SK-N-SH treated with all-trans-retinoic acid at 6 μM for 48 hours (cell line): ENCODE results near the gene FGFR3.

Experiments
- ATAC-seq: fragments of 200-7000 bp; cut with Tn5 transposase; 3 replicates; pipeline ENCODE4 v1.9.1; 2020; ENCODE audit warnings: mild to moderate bottlenecking, moderate library complexity
- ARNTL ChIP-seq: fragments of 450-650 bp; formaldehyde crosslinking; IDR thresholded peaks from 2 replicates; pipeline ENCODE4 v1.5.0; 2020; ENCODE audit warnings: low read depth, mild to moderate bottlenecking, moderate library complexity, borderline replicate concordance
- CREB5 ChIP-seq: fragments of 250-450 bp; sonication (Bioruptor Pico); IDR thresholded peaks from 2 replicates; pipeline ENCODE4 v1.5.1; 2020; ENCODE audit warnings: low read depth, mild to moderate bottlenecking, moderate library complexity
- CSDC2 ChIP-seq: fragments of 250-450 bp; sonication (Bioruptor Pico); IDR thresholded peaks from 2 replicates; pipeline ENCODE4 v1.5.0; 2020; ENCODE audit warnings: mild to moderate bottlenecking, moderate library complexity
- CSRNP3 ChIP-seq: fragments of 250-450 bp; sonication (Bioruptor Pico); IDR thresholded peaks from 2 replicates; pipeline ENCODE4 v1.5.1; 2021; ENCODE audit warnings: mild to moderate bottlenecking, moderate library complexity
- ESRRG ChIP-seq: fragments of 250-450 bp; sonication (Bioruptor Pico); IDR thresholded peaks from 2 replicates; pipeline ENCODE4 v1.6.1; 2021; ENCODE audit warnings: mild to moderate bottlenecking
- GLIS3 ChIP-seq: fragments of 250-450 bp; sonication (Bioruptor Pico); IDR thresholded peaks from 2 replicates; pipeline ENCODE4 v1.5.0; 2020; ENCODE audit warnings: mild to moderate bottlenecking, moderate library complexity
- ISL1 ChIP-seq: fragments of 250-450 bp; sonication (Bioruptor Pico); IDR thresholded peaks from 2 replicates; pipeline ENCODE4 v2.1.2; 2022; ENCODE audit warnings: mild to moderate bottlenecking, moderate library complexity
- OSR1 ChIP-seq: fragments of 250-450 bp; sonication (Bioruptor Pico); IDR thresholded peaks from 2 replicates; pipeline ENCODE4 v1.8.0; 2022; ENCODE audit warnings: moderate library complexity, mild to moderate bottlenecking, inconsistent platforms
- PATZ1 ChIP-seq: fragments of 250-450 bp; sonication (Bioruptor Pico); IDR thresholded peaks from 2 replicates; pipeline ENCODE4 v1.8.0; 2020; ENCODE audit warnings: mild to moderate bottlenecking, moderate library complexity, borderline replicate concordance
- POU6F1 ChIP-seq: fragments of 250-450 bp; sonication (Bioruptor Pico); IDR thresholded peaks from 2 replicates; pipeline ENCODE4 v1.8.0; 2021; ENCODE audit warnings: low read depth, mild to moderate bottlenecking, moderate library complexity, borderline replicate concordance
- RARB ChIP-seq: fragments of 250-450 bp; sonication (Bioruptor Pico); IDR thresholded peaks from 2 replicates; pipeline ENCODE4 v1.8.0; 2021; ENCODE audit warnings: mild to moderate bottlenecking, moderate library complexity
- SNAI2 ChIP-seq: fragments of 250-450 bp; sonication (Bioruptor Pico); IDR thresholded peaks from 2 replicates; pipeline ENCODE4 v1.5.0; 2020; ENCODE audit warnings: mild to moderate bottlenecking, moderate library complexity
- TCF4 ChIP-seq: fragments of 250-450 bp; sonication (Bioruptor Pico); IDR thresholded peaks from 2 replicates; pipeline ENCODE4 v1.8.0; 2021; ENCODE audit warnings: mild to moderate bottlenecking, moderate library complexity, borderline replicate concordance
- TOX ChIP-seq: fragments of 250-450 bp; sonication (Bioruptor Pico); IDR thresholded peaks from 2 replicates; pipeline ENCODE4 v1.8.0; 2021; ENCODE audit warnings: mild to moderate bottlenecking, moderate library complexity, borderline replicate concordance
- ZC3H10 ChIP-seq: fragments of 250-450 bp; sonication (Bioruptor Pico); IDR thresholded peaks from 2 replicates; pipeline ENCODE4 v1.5.1; 2021; ENCODE audit warnings: mild to moderate bottlenecking, moderate library complexity
- ZFP3 ChIP-seq: fragments of 250-450 bp; sonication (Bioruptor Pico); IDR thresholded peaks from 2 replicates; pipeline ENCODE4 v1.5.0; 2020; ENCODE audit warnings: mild to moderate bottlenecking, moderate library complexity
- ZFP30 ChIP-seq: fragments of 450-650 bp; formaldehyde crosslinking; IDR thresholded peaks from 2 replicates; pipeline ENCODE4 v1.5.0; 2022; ENCODE audit warnings: mild to moderate bottlenecking, moderate library complexity
- ZNF565 ChIP-seq: fragments of 450-650 bp; formaldehyde crosslinking; conservative IDR thresholded peaks from 2 replicates; pipeline ENCODE4 v1.5.0; 2020; ENCODE audit warnings: low read depth, mild to moderate bottlenecking, moderate library complexity
- ZNF70 ChIP-seq: fragments of 450-650 bp; formaldehyde crosslinking; IDR thresholded peaks from 2 replicates; pipeline ENCODE4 v1.5.0; 2020; ENCODE audit warnings: mild to moderate bottlenecking, moderate library complexity

Gene FGFR3

GRCh38 chr4:1826531-1827350, 33.6 kb downstream of the FGFR3 start (continued):
- TF ChIP-seq ARNTL (CRISPR knock-in tag): no peak

GRCh38 chr4:1830234-1830633, 37.1 kb downstream of the FGFR3 start:
- no peak for ATAC-seq
- TF ChIP-seq ZNF565 (CRISPR knock-in tag) (no peak), CSRNP3 (no peak), ZFP3 (CRISPR knock-in tag) (no peak), TCF4 (CRISPR knock-in tag) (no peak), PATZ1 (CRISPR knock-in tag) (no peak), SNAI2 (CRISPR knock-in tag) (no peak), GLIS3 (CRISPR knock-in tag) (no peak), TOX (CRISPR knock-in tag) (no peak)

GRCh38 chr4:1830642-1831228, 37.6 kb downstream of the FGFR3 start:
- no peak for ATAC-seq
- TF ChIP-seq ZNF70 (CRISPR knock-in tag) (no peak), CREB5 (CRISPR knock-in tag) (no peak), GLIS3 (CRISPR knock-in tag) (no peak), CSRNP3 (no peak), OSR1 (CRISPR knock-in tag) (no peak), CSDC2 (CRISPR knock-in tag) (no peak), RARB (no peak), ZC3H10 (CRISPR knock-in tag) (no peak), ZFP30 (CRISPR knock-in tag) (no peak), PATZ1 (CRISPR knock-in tag) (no peak), ESRRG (no peak), ZFP3 (CRISPR knock-in tag) (no peak), ISL1 (no peak), POU6F1 (CRISPR knock-in tag) (no peak), SNAI2 (CRISPR knock-in tag) (no peak)
